Breast epithelium (tissue), 4 donors: ENCODE data around the gene GAL3ST3. TPM values are rescaled to one million over a fixed set of nuclear protein-coding genes. Genes with fewer than 3 reads are reported as not detected.
A peak's percentile ranks its signal among the peaks of the same experiment; 100 is the strongest.

ENCODE experiments used
- DNase-seq, 2 donors: peaks; one replicate each; pipeline ENCODE4 v3.0.0-alpha.2; 2019; ENCODE audit warnings: low spot score in 2 of 2
- H3K27ac ChIP-seq, 2 donors: fragments of 200-600 bp; sonication (generic) in 1 of 2; one replicate each; pipeline ENCODE4 v1.5.1; 2016 to 2019; ENCODE audit warnings: mild to moderate bottlenecking in 1 of 2
- H3K27me3 ChIP-seq, 2 donors: fragments of 200-600 bp; sonication (generic) in 1 of 2; one replicate each; pipeline versions ENCODE4 v1.5.1 to v1.6.0; 2017 to 2019; ENCODE audit warnings: control low read depth in 1 of 2, mild to moderate bottlenecking in 1 of 2
- H3K36me3 ChIP-seq: fragments of 200-600 bp; one replicate; pipeline ENCODE4 v1.5.1; 2019
- H3K4me1 ChIP-seq, 2 donors: fragments of 200-600 bp; sonication (generic); one replicate each; pipeline ENCODE4 v1.5.1; 2016 to 2019; ENCODE audit warnings: control low read depth in 1 of 2
- H3K4me3 ChIP-seq, 3 donors: fragments of 200-600 bp; sonication (generic); 1 replicate in 2 of 3; 2 replicates in 1 of 3; pipeline ENCODE4 v1.5.1; 2016 to 2019; ENCODE audit warnings: mild to moderate bottlenecking in 3 of 3, moderate library complexity in 2 of 3
- H3K9me3 ChIP-seq, 2 donors: fragments of 200-600 bp; sonication (generic) in 1 of 2; one replicate each; pipeline ENCODE4 v1.5.1; 2016 to 2019; ENCODE audit warnings: control low read depth in 1 of 2
- POLR2A ChIP-seq: fragments of 450-650 bp; IDR thresholded peaks from one replicate; pipeline ENCODE4 v1.6.1; 2016; ENCODE audit warnings: antibody characterized with exemption, mild to moderate bottlenecking, moderate library complexity
- POLR2AphosphoS5 ChIP-seq, 3 donors: sonication (generic); formaldehyde crosslinking; IDR thresholded peaks; one replicate each; pipeline ENCODE4 v1.6.1; 2017; ENCODE audit warnings: antibody characterized with exemption in 3 of 3
- intact Hi-C: fragments of 100-400 bp; cut with DNase I; formaldehyde crosslinking; loops from one replicate; pipeline ENCODE4 v1.15.1; 2023; ENCODE audit warnings: low total_unique reads
- total RNA-seq, 3 donors: library from RNA; depleted of rRNA; stranded (reverse); fragments of >200 nt; gene quantifications; one replicate each; pipeline ENCODE4 v1.1.0, GENCODE V29; 2016
- TF ChIP-seq, protein P1 (sequence below), 3 donors: fragments of 450-650 bp; IDR thresholded peaks; one replicate each; pipeline ENCODE4 v1.5.1; 2016 to 2017; ENCODE audit warnings: antibody characterized with exemption in 3 of 3, mild to moderate bottlenecking in 3 of 3, moderate library complexity in 3 of 3

The GAL3ST3 gene
- total RNA-seq, 3 donors from 2014 or later, result 0.29 TPM; not detected in 2

DNA sequence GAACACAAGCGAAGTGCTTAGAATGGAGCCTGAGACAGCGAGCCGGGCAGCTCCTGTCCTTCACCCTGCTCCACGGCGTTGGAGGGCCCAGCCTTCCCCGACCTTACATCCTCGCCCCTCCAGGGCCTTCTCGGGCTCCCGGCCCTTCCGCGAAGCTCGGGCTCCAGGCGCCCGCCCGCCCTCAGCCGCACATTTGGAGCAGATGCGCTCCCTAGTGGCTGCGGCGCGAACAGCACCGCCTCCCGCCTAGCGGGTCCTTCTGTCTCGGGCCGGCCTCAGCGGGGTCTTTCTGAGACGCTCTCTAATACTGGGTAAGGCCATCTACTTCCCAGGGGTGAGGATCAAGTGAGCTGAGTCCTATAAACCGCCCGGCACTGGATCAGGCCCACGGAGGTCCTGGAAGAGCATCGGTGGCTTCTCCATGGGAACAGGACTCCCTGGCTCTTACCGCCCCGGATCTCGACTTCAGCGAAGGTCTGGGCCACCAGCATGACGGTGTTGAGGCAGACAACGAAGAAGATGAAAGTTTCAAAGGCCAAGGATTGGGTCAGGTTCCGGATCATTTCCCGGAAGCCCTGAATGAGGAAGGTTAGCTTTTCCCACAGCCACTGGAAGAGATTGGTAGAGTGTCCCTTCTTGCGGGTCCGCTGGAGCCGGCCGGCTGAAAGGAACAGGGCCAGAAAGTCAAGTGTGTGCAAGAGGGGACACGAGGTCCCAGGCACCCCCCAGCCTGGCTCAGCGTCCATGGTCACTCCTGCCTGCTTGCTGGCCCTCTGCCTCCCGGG is 26.4 kb downstream of the GAL3ST3 start:
- Histone ChIP-seq H3K27ac (no peak overlapping the region), H3K36me3 (no peaks in the 10 kb centered on the region), H3K27me3 (peaks cover 0 to 7% of the 10 kb centered on the region in 2 donors), H3K4me3 (peak overlapping the region in 2 of 3 donors; percentile 26 to 55), H3K9me3 (no peaks in the 10 kb centered on the region), H3K4me1 (no peaks in the 10 kb centered on the region)
- DNase-seq, result peak in 1 of 2 donors; percentile 70
- intact Hi-C loops, result no loop called here
- TF ChIP-seq POLR2A, result no peak
- TF ChIP-seq, protein P1, sequence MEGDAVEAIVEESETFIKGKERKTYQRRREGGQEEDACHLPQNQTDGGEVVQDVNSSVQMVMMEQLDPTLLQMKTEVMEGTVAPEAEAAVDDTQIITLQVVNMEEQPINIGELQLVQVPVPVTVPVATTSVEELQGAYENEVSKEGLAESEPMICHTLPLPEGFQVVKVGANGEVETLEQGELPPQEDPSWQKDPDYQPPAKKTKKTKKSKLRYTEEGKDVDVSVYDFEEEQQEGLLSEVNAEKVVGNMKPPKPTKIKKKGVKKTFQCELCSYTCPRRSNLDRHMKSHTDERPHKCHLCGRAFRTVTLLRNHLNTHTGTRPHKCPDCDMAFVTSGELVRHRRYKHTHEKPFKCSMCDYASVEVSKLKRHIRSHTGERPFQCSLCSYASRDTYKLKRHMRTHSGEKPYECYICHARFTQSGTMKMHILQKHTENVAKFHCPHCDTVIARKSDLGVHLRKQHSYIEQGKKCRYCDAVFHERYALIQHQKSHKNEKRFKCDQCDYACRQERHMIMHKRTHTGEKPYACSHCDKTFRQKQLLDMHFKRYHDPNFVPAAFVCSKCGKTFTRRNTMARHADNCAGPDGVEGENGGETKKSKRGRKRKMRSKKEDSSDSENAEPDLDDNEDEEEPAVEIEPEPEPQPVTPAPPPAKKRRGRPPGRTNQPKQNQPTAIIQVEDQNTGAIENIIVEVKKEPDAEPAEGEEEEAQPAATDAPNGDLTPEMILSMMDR (IDR thresholded peaks at IDR 0.05), result peak; percentile 87 to 94 (median 90)

DNA sequence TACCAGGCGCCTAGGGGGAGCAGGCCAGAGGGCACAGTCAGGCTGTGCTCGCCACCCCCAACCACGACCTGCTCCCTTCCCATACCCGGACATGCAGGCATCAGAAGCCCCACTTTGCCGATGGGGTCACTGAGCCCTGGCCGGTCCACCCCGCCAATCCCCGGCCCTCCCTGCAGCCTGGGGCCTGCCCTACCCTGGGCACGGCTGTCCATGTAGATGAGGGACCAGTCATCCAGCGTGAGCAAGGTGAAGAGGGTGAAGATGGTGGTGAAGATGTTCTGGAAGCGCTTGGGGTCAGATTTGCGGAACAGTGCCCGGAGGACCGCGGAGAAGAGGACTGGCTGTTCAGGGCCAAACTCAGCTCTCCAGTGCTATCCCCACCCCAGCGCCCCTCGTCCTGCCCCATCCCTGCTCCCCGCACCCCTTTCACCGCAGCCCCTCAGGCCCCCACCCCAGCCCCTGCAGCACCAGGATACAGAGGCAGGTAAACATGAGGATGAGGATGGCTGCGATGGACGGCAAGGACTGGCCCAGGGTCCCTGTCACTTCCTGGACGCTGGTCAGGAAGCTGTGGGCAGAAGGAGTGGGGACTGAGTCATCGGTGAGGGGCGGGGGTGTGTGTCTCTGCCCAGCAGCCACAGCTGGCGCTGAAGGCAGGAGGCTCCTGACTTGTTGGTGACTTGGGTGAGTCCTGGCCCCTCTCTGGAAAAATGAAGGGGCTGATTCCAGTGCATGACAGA is 28.2 kb downstream of the GAL3ST3 start:
- DNase-seq, result no peak
- Histone ChIP-seq H3K36me3 (no peaks in the 10 kb centered on the region), H3K4me3 (no peak overlapping the region), H3K27me3 (peaks cover 0 to 7% of the 10 kb centered on the region in 2 donors), H3K4me1 (no peaks in the 10 kb centered on the region), H3K9me3 (no peaks in the 10 kb centered on the region), H3K27ac (no peak overlapping the region)
- TF ChIP-seq POLR2AphosphoS5 (IDR thresholded peaks at IDR 0.05), result no peak
- TF ChIP-seq, protein P1 (IDR thresholded peaks at IDR 0.05), result no peak
- no peak for TF ChIP-seq POLR2A
- intact Hi-C loops, result no loop called here

DNA sequence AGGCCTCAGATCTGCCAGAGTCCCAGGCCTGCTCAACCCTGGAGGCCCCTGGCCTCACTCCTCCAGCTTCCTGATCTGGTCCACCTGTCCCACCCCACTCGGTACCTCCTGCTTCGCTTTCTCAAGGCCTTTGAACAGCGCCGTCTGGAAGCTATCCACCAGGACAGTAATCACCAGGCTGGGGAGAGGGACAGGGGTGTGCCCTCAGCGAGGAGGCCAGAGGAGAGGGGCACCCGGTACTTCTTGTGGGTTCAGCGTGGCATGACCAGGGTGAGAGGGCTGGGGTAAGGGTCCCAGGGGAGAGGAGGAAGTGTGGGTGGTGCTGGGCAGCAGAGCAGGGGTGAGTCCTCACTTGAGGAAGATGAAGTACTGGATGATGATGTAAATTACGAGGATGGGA is 28.7 kb downstream of the GAL3ST3 start:
- intact Hi-C loops, result no loop called here
- TF ChIP-seq, protein P1 (IDR thresholded peaks at IDR 0.05), result no peak
- TF ChIP-seq POLR2A (no peak), POLR2AphosphoS5 (IDR thresholded peaks at IDR 0.05) (no peak)
- Histone ChIP-seq H3K36me3 (no peaks in the 10 kb centered on the region), H3K27me3 (peaks cover 0 to 7% of the 10 kb centered on the region in 2 donors), H3K9me3 (no peaks in the 10 kb centered on the region), H3K27ac (no peak overlapping the region), H3K4me1 (no peaks in the 10 kb centered on the region), H3K4me3 (no peak overlapping the region)
- DNase-seq, result no peak

DNA sequence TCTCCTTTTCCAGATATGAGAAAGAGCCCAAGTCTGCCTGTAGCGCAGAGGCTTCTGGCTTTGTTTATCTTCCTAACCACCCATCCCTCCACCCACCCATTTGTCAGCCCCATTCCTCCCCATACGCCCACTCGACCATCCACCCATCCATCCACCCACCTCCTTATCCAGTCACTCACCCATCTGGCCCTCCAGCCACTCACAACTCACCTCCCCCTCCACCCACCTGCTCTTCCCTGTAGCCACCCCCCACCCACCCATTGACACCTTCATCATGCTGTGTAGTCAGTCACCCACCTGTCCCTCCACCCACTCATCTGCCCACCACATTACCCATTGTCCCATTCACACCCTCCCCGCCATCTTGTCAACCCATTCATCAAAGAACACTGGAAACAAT is 31.6 kb downstream of the GAL3ST3 start:
- Histone ChIP-seq H3K4me3 (no peak overlapping the region), H3K27me3 (peaks cover 0 to 6% of the 10 kb centered on the region in 2 donors), H3K4me1 (peaks cover 0 to under 1% of the 10 kb centered on the region in 2 donors), H3K9me3 (no peaks in the 10 kb centered on the region), H3K36me3 (no peaks in the 10 kb centered on the region), H3K27ac (no peak overlapping the region)
- DNase-seq, result no peak
- intact Hi-C loops, result no loop called here
- TF ChIP-seq, protein P1 (IDR thresholded peaks at IDR 0.05), result no peak
- TF ChIP-seq POLR2A (no peak), POLR2AphosphoS5 (IDR thresholded peaks at IDR 0.05) (no peak)

DNA sequence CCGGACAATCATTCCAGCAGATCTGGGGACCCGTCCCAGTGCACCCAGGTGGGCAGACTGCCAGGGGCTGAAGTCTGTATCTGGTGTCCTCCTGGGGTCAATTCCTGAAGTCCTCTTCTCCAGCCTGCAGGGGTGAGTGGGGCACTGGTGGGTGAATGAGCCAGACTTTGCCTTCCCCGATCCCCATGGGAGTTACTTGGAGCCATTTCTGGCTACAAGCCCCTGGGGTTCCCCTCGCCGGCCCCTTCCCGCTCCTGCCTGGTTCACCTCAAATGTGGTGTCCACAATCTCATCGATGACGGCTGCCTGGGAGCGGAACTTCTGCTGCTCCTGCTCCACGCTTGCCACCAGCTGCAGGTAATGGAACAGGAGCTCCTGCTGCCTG is 32.2 kb downstream of the GAL3ST3 start:
- Histone ChIP-seq H3K4me1 (peaks cover 0 to 6% of the 10 kb centered on the region in 2 donors), H3K36me3 (no peaks in the 10 kb centered on the region), H3K4me3 (no peak overlapping the region), H3K9me3 (no peaks in the 10 kb centered on the region), H3K27ac (no peak overlapping the region), H3K27me3 (peaks cover 0 to 6% of the 10 kb centered on the region in 2 donors)
- no peak for TF ChIP-seq POLR2AphosphoS5 (IDR thresholded peaks at IDR 0.05)
- TF ChIP-seq, protein P1 (IDR thresholded peaks at IDR 0.05), result no peak
- TF ChIP-seq POLR2A, result no peak
- intact Hi-C loops, result no loop called here
- DNase-seq, result no peak
